ENCODE measurements around the gene BICD1. TPM values are rescaled to one million over a fixed set of nuclear protein-coding genes. Genes with fewer than 3 reads are reported as not detected.

Gene BICD1
- total RNA-seq, 1 experiment from 2014 or later, result 9.2 TPM

GRCh38 chr12:32178341-32179010, 71.8 kb downstream of the BICD1 start:
- H2AFZ ChIP-seq (ENCODE audit: low read length), result no peak overlapping the region
- no peaks in the 10 kb centered on the region for H4K20me1 ChIP-seq (ENCODE audit: low read length)
- ChIA-PET CTCF (no interaction called here), POLR2A (ENCODE audit: unreplicated experiment) (no interaction called here)
- intact Hi-C loops (cut with micrococcal nuclease), result no loop called here
- H3K27me3 ChIP-seq (ENCODE audit: low read length), result no peaks in the 10 kb centered on the region
- peaks cover 18% of the 10 kb centered on the region for H3K4me1 ChIP-seq (ENCODE audit: insufficient read depth, low read length)
- TF ChIP-seq EZH2 (IDR thresholded peaks at IDR 0.05; ENCODE audit: low read length, unreplicated experiment) (no peak), EZH2phosphoT487 (IDR thresholded peaks at IDR 0.05; ENCODE audit: borderline replicate concordance, low read length) (no peak), CTCF (conservative IDR thresholded peaks at IDR 0.05; ENCODE audit: low read depth, low read length) (no peak)
- H3K9me3 ChIP-seq (ENCODE audit: low read length), result no peaks in the 10 kb centered on the region
- no TSS peak for BruUV-seq (replicated peaks)
- H3F3A ChIP-seq (ENCODE audit: low read length, unreplicated experiment), result no peaks in the 10 kb centered on the region
- no peaks in the 10 kb centered on the region for H3K9me2 ChIP-seq (replicated peaks; ENCODE audit: low read length)
- no peak overlapping the region for H3K4me3 ChIP-seq (ENCODE audit: low read length)
- ATAC-seq (no peak), DNase-seq (no peak)
- no peaks in the 10 kb centered on the region for H3K79me2 ChIP-seq (ENCODE audit: low read length)
- no peak overlapping the region for H3K9ac ChIP-seq (ENCODE audit: low read length)
- no peak overlapping the region for H3K4me2 ChIP-seq (ENCODE audit: low read length)
- no peak overlapping the region for H3K27ac ChIP-seq (ENCODE audit: low read length)
- no peaks in the 10 kb centered on the region for H3K36me3 ChIP-seq (ENCODE audit: low read depth, low read length)

GRCh38 chr12:32179011-32179395, 72.4 kb downstream of the BICD1 start:
- Histone ChIP-seq H3K4me2 (ENCODE audit: low read length) (no peak overlapping the region), H3K27me3 (ENCODE audit: low read length) (no peaks in the 10 kb centered on the region), H3K36me3 (ENCODE audit: low read depth, low read length) (no peaks in the 10 kb centered on the region), H3K9me2 (replicated peaks; ENCODE audit: low read length) (no peaks in the 10 kb centered on the region), H3K79me2 (ENCODE audit: low read length) (no peaks in the 10 kb centered on the region), H3K4me1 (ENCODE audit: insufficient read depth, low read length) (peaks cover 24% of the 10 kb centered on the region), H3K27ac (ENCODE audit: low read length) (no peak overlapping the region), H2AFZ (ENCODE audit: low read length) (no peak overlapping the region), H3F3A (ENCODE audit: low read length, unreplicated experiment) (no peaks in the 10 kb centered on the region), H3K4me3 (ENCODE audit: low read length) (no peak overlapping the region), H4K20me1 (ENCODE audit: low read length) (no peaks in the 10 kb centered on the region), H3K9ac (ENCODE audit: low read length) (no peak overlapping the region), H3K9me3 (ENCODE audit: low read length) (no peaks in the 10 kb centered on the region)
- ChIA-PET POLR2A (ENCODE audit: unreplicated experiment) (no interaction called here), CTCF (no interaction called here)
- no peak for TF ChIP-seq EZH2phosphoT487 (IDR thresholded peaks at IDR 0.05; ENCODE audit: borderline replicate concordance, low read length)
- no peak for TF ChIP-seq EZH2 (IDR thresholded peaks at IDR 0.05; ENCODE audit: low read length, unreplicated experiment)
- intact Hi-C loops (cut with micrococcal nuclease), result no loop called here
- ATAC-seq (no peak), DNase-seq (no peak)
- BruUV-seq (replicated peaks), result no TSS peak

- Histone ChIP-seq H3K4me1 (ENCODE audit: insufficient read depth, low read length) (peaks cover 32% of the 10 kb centered on the region), H3K4me3 (ENCODE audit: low read length) (no peak overlapping the region), H2AFZ (ENCODE audit: low read length) (no peak overlapping the region), H3K9ac (ENCODE audit: low read length) (no peak overlapping the region), H3K9me2 (replicated peaks; ENCODE audit: low read length) (no peaks in the 10 kb centered on the region), H3K27ac (ENCODE audit: low read length) (no peak overlapping the region), H3K4me2 (ENCODE audit: low read length) (0 out of 2 replicates have a peak overlapping the region, but pooled peaks have one; percentile 28), H3K27me3 (ENCODE audit: low read length) (no peaks in the 10 kb centered on the region), H3K79me2 (ENCODE audit: low read length) (no peaks in the 10 kb centered on the region), H3F3A (ENCODE audit: low read length, unreplicated experiment) (no peaks in the 10 kb centered on the region), H3K36me3 (ENCODE audit: low read depth, low read length) (no peaks in the 10 kb centered on the region), H4K20me1 (ENCODE audit: low read length) (no peaks in the 10 kb centered on the region), H3K9me3 (ENCODE audit: low read length) (no peaks in the 10 kb centered on the region)
- DNase-seq, result no peak
- no TSS peak for BruUV-seq (replicated peaks)
- ChIA-PET POLR2A (ENCODE audit: unreplicated experiment) (no interaction called here), CTCF (no interaction called here)
- intact Hi-C loops (cut with micrococcal nuclease), result loop anchor here (10.0 kb wide), 2 partner anchors 53 to 123 kb away; no protein-coding TSS in a partner anchor
- ATAC-seq, result no peak
- TF ChIP-seq EZH2phosphoT487 (IDR thresholded peaks at IDR 0.05; ENCODE audit: borderline replicate concordance, low read length), result no peak
- no peak for TF ChIP-seq CTCF (conservative IDR thresholded peaks at IDR 0.05; ENCODE audit: low read depth, low read length)
- TF ChIP-seq EZH2 (IDR thresholded peaks at IDR 0.05; ENCODE audit: low read length, unreplicated experiment), result no peak
Observed at GRCh38 chr12:32181498-32182175, 75.0 kb downstream of the BICD1 start.
